ENCODE data around the gene HBS1L. TPM values are rescaled to one million over a fixed set of nuclear protein-coding genes. Genes with fewer than 3 reads are reported as not detected.
A peak's percentile ranks its signal among the peaks of the same experiment; 100 is the strongest.

HBS1L gene
- total and polyA plus RNA-seq, 2 donors = 49.4 to 133 TPM

DNA sequence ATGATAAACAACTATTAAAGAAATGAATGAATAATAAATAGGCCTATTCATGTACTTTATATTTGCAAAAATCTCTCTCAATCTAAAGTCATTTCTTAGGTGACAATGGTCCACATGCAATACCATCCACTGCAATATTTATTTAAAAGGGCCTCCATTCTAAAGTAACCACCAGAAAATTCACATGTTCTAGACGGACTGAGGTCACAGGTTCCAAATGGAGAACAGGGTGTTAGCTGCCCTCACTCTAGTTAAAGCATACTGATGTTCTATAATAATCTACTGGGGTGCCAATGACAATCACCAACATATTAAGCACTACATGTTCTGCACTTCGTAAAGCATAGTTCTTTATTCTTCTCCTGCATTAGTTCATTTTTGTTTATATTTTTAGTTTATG is 1.2 kb downstream of the HBS1L start:
- Histone ChIP-seq H3K4me3 (ENCODE audit: low read length in 2 of 2) (peak overlapping the region; percentile 73 to 95), H3K36me3 (ENCODE audit: control insufficient read depth in 2 of 2, insufficient read depth in 2 of 2, low read length in 1 of 2) (peaks cover 11 to 19% of the 10 kb centered on the region in 2 donors), H3K9me3 (ENCODE audit: control insufficient read depth in 2 of 2, insufficient read depth in 1 of 2, low read length in 1 of 2) (no peaks in the 10 kb centered on the region), H3K27me3 (ENCODE audit: control insufficient read depth in 2 of 2, insufficient read depth in 1 of 2, low read length in 1 of 2) (no peaks in the 10 kb centered on the region), H3K4me1 (ENCODE audit: control insufficient read depth in 2 of 2, insufficient read depth in 2 of 2, low read length in 2 of 2) (peaks cover 12 to 16% of the 10 kb centered on the region in 2 donors), H3K27ac (ENCODE audit: low read depth in 1 of 2, low read length in 1 of 2) (peak overlapping the region in 1 of 2 donors; percentile 94)
- DNase-seq (ENCODE audit: low read depth in 6 of 9, low spot score in 9 of 9) = no peak
- 61% methylated on average over 2 of the region's 2 CpGs for WGBS

DNA sequence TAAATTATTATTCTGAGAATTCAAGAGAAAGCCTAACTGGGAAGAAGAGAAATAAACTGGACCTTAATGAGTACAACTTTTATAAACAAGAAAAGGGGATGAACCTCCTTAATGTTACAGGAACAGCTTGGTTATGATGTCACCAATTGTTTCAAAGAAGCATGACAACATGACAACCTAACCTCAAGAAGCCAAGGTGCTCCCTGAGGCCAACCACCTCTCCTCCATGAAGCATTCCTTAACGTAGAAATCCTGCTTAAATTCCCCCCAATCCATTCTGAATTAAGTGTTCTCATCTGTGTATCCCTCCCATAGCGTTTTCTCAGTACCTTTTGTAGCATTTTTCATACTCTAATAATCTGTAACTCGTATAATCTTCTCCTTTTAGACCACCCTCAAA is 1.7 kb downstream of the HBS1L start:
- 79% methylated on average over 3 of the region's 3 CpGs for WGBS
- Histone ChIP-seq H3K27me3 (ENCODE audit: control insufficient read depth in 2 of 2, insufficient read depth in 1 of 2, low read length in 1 of 2) (no peaks in the 10 kb centered on the region), H3K4me3 (ENCODE audit: low read length in 2 of 2) (peak overlapping the region; percentile 73 to 95), H3K27ac (ENCODE audit: low read depth in 1 of 2, low read length in 1 of 2) (no peak overlapping the region), H3K9me3 (ENCODE audit: control insufficient read depth in 2 of 2, insufficient read depth in 1 of 2, low read length in 1 of 2) (no peaks in the 10 kb centered on the region), H3K36me3 (ENCODE audit: control insufficient read depth in 2 of 2, insufficient read depth in 2 of 2, low read length in 1 of 2) (peaks cover 16 to 24% of the 10 kb centered on the region in 2 donors), H3K4me1 (ENCODE audit: control insufficient read depth in 2 of 2, insufficient read depth in 2 of 2, low read length in 2 of 2) (peaks cover 12 to 21% of the 10 kb centered on the region in 2 donors)
- no peak for DNase-seq (ENCODE audit: low read depth in 6 of 9, low spot score in 9 of 9)

DNA sequence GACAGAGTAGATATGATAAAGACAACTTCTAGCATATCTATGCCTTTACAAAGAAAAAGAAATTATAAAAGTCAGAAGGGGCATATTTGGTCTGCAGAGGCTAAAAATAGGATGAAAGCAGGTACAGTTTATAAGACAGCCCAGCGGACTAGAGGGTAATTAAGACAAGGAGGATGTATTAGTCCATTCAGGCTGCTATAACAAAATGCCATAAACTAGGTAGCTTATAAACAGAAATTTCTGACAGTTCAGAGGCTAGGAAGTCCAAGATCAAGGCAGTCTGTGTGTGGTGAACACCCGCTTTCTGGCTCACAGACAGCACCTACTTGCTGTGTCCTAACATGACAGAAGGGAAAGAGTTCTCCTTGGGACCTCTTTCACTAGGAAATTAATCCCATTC is 5.7 kb downstream of the HBS1L start:
- Histone ChIP-seq H3K4me1 (ENCODE audit: control insufficient read depth in 2 of 2, insufficient read depth in 2 of 2, low read length in 2 of 2) (peaks cover 9 to 19% of the 10 kb centered on the region in 2 donors), H3K36me3 (ENCODE audit: control insufficient read depth in 2 of 2, insufficient read depth in 2 of 2, low read length in 1 of 2) (peaks cover 22 to 38% of the 10 kb centered on the region in 2 donors), H3K4me3 (ENCODE audit: low read length in 2 of 2) (no peak overlapping the region), H3K9me3 (ENCODE audit: control insufficient read depth in 2 of 2, insufficient read depth in 1 of 2, low read length in 1 of 2) (no peaks in the 10 kb centered on the region), H3K27ac (ENCODE audit: low read depth in 1 of 2, low read length in 1 of 2) (no peak overlapping the region), H3K27me3 (ENCODE audit: control insufficient read depth in 2 of 2, insufficient read depth in 1 of 2, low read length in 1 of 2) (no peaks in the 10 kb centered on the region)
- DNase-seq (ENCODE audit: low read depth in 6 of 9, low spot score in 9 of 9) = no peak
- WGBS = 98% methylated on average over 2 of the region's 2 CpGs

DNA sequence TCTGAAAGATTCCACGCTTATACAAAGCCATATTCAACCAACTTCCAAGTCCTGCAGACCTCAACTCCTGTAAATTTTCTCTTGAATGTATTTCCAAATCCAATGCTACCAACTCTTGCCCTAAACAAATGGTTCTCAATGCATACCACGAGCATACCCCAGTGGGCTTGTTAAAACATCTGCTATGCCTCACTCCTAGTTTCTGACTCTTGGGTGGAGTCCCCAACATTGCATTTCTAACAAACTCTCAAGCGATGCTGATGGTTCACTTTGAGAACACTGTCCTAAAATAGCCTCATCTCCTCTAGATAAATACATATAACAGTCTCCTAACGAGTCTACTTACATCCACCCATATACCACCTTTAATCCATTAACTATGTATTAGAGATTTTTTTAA is 7.3 kb downstream of the HBS1L start:
- Histone ChIP-seq H3K9me3 (ENCODE audit: control insufficient read depth in 2 of 2, insufficient read depth in 1 of 2, low read length in 1 of 2) (no peaks in the 10 kb centered on the region), H3K4me3 (ENCODE audit: low read length in 2 of 2) (no peak overlapping the region), H3K4me1 (ENCODE audit: control insufficient read depth in 2 of 2, insufficient read depth in 2 of 2, low read length in 2 of 2) (peaks cover 6 to 16% of the 10 kb centered on the region in 2 donors), H3K27me3 (ENCODE audit: control insufficient read depth in 2 of 2, insufficient read depth in 1 of 2, low read length in 1 of 2) (no peaks in the 10 kb centered on the region), H3K27ac (ENCODE audit: low read depth in 1 of 2, low read length in 1 of 2) (no peak overlapping the region), H3K36me3 (ENCODE audit: control insufficient read depth in 2 of 2, insufficient read depth in 2 of 2, low read length in 1 of 2) (peaks cover 21 to 45% of the 10 kb centered on the region in 2 donors)
- DNase-seq (ENCODE audit: low read depth in 6 of 9, low spot score in 9 of 9) = no peak
- 96% methylated on average over 4 of the region's 4 CpGs for WGBS

DNA sequence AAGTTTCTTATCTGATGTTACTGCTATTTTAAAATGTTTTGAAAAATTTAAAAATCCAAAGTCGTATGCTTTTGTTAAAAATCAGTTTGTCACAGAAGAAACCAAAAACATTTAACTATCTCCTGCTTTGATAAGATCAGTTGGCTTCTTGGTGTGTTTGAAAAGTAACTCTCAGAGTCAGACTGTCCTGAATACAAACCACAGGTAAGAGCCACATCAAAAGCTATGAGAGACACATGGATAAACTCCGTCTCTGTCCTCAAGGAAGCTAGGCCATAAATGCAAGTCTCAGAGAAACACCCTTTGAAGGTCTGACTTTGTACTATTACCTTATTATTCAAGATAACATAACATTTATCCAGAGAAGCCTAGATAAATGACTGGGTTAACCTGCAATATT is 7.7 kb downstream of the HBS1L start:
- Histone ChIP-seq H3K36me3 (ENCODE audit: control insufficient read depth in 2 of 2, insufficient read depth in 2 of 2, low read length in 1 of 2) (peaks cover 18 to 45% of the 10 kb centered on the region in 2 donors), H3K4me3 (ENCODE audit: low read length in 2 of 2) (no peak overlapping the region), H3K27me3 (ENCODE audit: control insufficient read depth in 2 of 2, insufficient read depth in 1 of 2, low read length in 1 of 2) (no peaks in the 10 kb centered on the region), H3K27ac (ENCODE audit: low read depth in 1 of 2, low read length in 1 of 2) (no peak overlapping the region), H3K9me3 (ENCODE audit: control insufficient read depth in 2 of 2, insufficient read depth in 1 of 2, low read length in 1 of 2) (no peaks in the 10 kb centered on the region), H3K4me1 (ENCODE audit: control insufficient read depth in 2 of 2, insufficient read depth in 2 of 2, low read length in 2 of 2) (peaks cover 6 to 13% of the 10 kb centered on the region in 2 donors)
- WGBS = 7% methylated on average over 2 of the region's 2 CpGs
- DNase-seq (ENCODE audit: low read depth in 6 of 9, low spot score in 9 of 9) = peak in 1 of 9 donors; percentile 47

DNA sequence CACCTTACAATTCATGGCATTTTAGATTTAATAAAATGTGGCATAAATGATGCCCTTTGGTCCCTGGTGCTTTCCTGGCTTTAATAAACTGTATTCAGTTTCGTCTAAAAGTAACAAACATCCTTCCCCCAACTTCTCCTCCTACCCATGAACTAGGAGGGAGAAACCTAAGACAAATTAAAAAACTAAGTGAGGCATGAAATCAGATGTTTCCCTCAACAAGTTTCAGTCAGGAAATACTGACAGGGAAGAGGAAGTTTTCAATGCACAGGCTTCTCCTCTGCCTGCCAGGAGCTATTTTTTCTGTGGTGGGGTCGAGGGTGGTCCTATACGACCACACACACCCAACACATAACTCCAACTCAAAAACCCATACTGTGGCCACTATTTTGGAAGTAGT is 10.0 kb downstream of the HBS1L start:
- Histone ChIP-seq H3K4me3 (ENCODE audit: low read length in 2 of 2) (no peak overlapping the region), H3K4me1 (ENCODE audit: control insufficient read depth in 2 of 2, insufficient read depth in 2 of 2, low read length in 2 of 2) (peaks cover 2 to 9% of the 10 kb centered on the region in 2 donors), H3K27me3 (ENCODE audit: control insufficient read depth in 2 of 2, insufficient read depth in 1 of 2, low read length in 1 of 2) (no peaks in the 10 kb centered on the region), H3K9me3 (ENCODE audit: control insufficient read depth in 2 of 2, insufficient read depth in 1 of 2, low read length in 1 of 2) (no peaks in the 10 kb centered on the region), H3K27ac (ENCODE audit: low read depth in 1 of 2, low read length in 1 of 2) (no peak overlapping the region), H3K36me3 (ENCODE audit: control insufficient read depth in 2 of 2, insufficient read depth in 2 of 2, low read length in 1 of 2) (peaks cover 16 to 39% of the 10 kb centered on the region in 2 donors)
- no peak for DNase-seq (ENCODE audit: low read depth in 6 of 9, low spot score in 9 of 9)
- 55% methylated on average over 3 of the region's 3 CpGs for WGBS

DNA sequence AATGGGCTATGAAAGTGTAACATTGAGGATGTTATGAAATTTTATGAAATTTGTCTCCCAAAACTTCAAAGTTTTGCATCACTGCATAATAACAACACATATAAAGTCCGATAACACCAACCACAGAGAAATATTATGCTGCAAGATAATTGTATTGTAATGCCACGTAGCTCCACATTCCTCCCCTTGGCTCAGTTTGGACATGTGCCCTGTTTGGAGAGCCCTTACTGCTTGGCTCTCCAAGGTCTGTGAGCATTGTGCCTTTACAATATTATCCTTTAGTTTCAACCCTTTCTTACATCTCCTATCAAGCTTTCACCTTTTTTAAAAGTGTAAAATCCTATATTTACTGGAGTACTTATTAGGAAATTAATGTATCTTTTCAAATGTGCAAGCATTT is 10.8 kb downstream of the HBS1L start:
- no peaks in the 10 kb centered on the region for H3K9me3 ChIP-seq (ENCODE audit: control insufficient read depth in 2 of 2, insufficient read depth in 1 of 2, low read length in 1 of 2)
- no peak overlapping the region for H3K4me3 ChIP-seq (ENCODE audit: low read length in 2 of 2)
- no peak for DNase-seq (ENCODE audit: low read depth in 6 of 9, low spot score in 9 of 9)
- over 99% methylated on average over 2 of the region's 2 CpGs for WGBS
- H3K27me3 ChIP-seq (ENCODE audit: control insufficient read depth in 2 of 2, insufficient read depth in 1 of 2, low read length in 1 of 2) = no peaks in the 10 kb centered on the region
- no peak overlapping the region for H3K27ac ChIP-seq (ENCODE audit: low read depth in 1 of 2, low read length in 1 of 2)
- H3K36me3 ChIP-seq (ENCODE audit: control insufficient read depth in 2 of 2, insufficient read depth in 2 of 2, low read length in 1 of 2) = peaks cover 12 to 40% of the 10 kb centered on the region in 2 donors
- H3K4me1 ChIP-seq (ENCODE audit: control insufficient read depth in 2 of 2, insufficient read depth in 2 of 2, low read length in 2 of 2) = peaks cover 2 to 9% of the 10 kb centered on the region in 2 donors

DNA sequence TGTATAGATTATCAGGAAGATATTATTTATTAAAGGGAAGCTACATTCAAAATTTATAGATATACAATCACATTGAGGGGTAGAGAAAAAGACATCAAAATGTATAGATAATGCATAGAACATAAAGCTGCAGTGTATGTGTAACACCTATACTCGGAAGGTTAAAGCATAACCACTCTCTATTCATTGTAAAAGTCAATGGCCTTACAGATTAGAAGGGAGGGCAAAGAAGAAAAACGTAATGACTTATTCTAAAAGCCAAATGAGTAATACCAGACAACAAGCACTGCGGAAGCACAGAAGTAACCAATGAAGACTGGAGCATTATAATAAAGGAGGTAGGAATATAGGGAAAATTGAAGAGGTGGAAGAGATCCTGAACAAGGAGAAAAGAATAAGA is 11.3 kb downstream of the HBS1L start:
- Histone ChIP-seq H3K9me3 (ENCODE audit: control insufficient read depth in 2 of 2, insufficient read depth in 1 of 2, low read length in 1 of 2) (no peaks in the 10 kb centered on the region), H3K27ac (ENCODE audit: low read depth in 1 of 2, low read length in 1 of 2) (no peak overlapping the region), H3K36me3 (ENCODE audit: control insufficient read depth in 2 of 2, insufficient read depth in 2 of 2, low read length in 1 of 2) (peaks cover 10 to 42% of the 10 kb centered on the region in 2 donors), H3K27me3 (ENCODE audit: control insufficient read depth in 2 of 2, insufficient read depth in 1 of 2, low read length in 1 of 2) (no peaks in the 10 kb centered on the region), H3K4me3 (ENCODE audit: low read length in 2 of 2) (no peak overlapping the region), H3K4me1 (ENCODE audit: control insufficient read depth in 2 of 2, insufficient read depth in 2 of 2, low read length in 2 of 2) (peaks cover 2 to 9% of the 10 kb centered on the region in 2 donors)
- WGBS = 98% methylated on average over 3 of the region's 3 CpGs
- no peak for DNase-seq (ENCODE audit: low read depth in 6 of 9, low spot score in 9 of 9)

DNA sequence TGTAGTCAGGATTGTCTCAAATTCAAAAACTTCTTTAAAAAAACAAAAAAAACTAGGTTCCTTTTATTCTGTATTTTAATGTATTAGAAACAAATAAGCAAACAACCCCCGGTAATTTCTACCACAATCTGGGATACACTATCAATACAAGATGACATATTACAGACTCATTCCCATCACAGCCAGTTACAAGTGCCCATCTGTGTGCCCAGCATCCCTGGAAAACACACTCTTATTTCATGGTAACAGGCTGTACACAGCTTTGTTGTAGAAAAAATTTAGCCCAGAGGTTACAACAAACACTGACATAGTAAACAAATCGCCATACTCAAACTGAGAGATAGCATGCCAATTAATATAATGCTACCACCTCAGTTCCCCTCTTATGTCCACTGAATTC is 16.3 kb downstream of the HBS1L start:
- 97% methylated on average over 2 of the region's 2 CpGs for WGBS
- peaks cover 8 to 48% of the 10 kb centered on the region in 2 donors for H3K36me3 ChIP-seq (ENCODE audit: control insufficient read depth in 2 of 2, insufficient read depth in 2 of 2, low read length in 1 of 2)
- H3K27me3 ChIP-seq (ENCODE audit: control insufficient read depth in 2 of 2, insufficient read depth in 1 of 2, low read length in 1 of 2) = no peaks in the 10 kb centered on the region
- no peak overlapping the region for H3K27ac ChIP-seq (ENCODE audit: low read depth in 1 of 2, low read length in 1 of 2)
- no peaks in the 10 kb centered on the region for H3K4me1 ChIP-seq (ENCODE audit: control insufficient read depth in 2 of 2, insufficient read depth in 2 of 2, low read length in 2 of 2)
- H3K4me3 ChIP-seq (ENCODE audit: low read length in 2 of 2) = no peak overlapping the region
- DNase-seq (ENCODE audit: low read depth in 6 of 9, low spot score in 9 of 9) = no peak
- H3K9me3 ChIP-seq (ENCODE audit: control insufficient read depth in 2 of 2, insufficient read depth in 1 of 2, low read length in 1 of 2) = no peaks in the 10 kb centered on the region

DNA sequence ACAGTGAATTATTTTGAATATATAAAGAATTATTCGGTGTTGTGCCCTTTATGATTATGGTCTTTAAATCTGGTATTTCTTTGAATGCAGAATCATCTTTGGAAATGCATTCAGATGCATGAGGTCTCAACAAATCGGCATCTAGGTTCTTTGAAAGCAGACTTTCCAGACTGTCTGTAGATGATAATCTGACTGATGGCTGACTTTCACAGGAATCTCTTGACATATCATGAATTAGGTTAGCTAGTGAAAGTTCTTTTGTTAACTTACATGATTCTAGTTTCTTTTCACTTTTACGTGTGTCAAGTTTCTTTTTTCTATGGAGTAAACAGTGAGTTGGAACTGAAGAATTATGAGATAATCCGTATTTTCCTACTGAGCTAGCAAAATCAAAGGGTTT is 17.1 kb downstream of the HBS1L start:
- H3K4me3 ChIP-seq (ENCODE audit: low read length in 2 of 2) = no peak overlapping the region
- WGBS = 97% methylated on average over 4 of the region's 4 CpGs
- no peak for DNase-seq (ENCODE audit: low read depth in 6 of 9, low spot score in 9 of 9)
- H3K4me1 ChIP-seq (ENCODE audit: control insufficient read depth in 2 of 2, insufficient read depth in 2 of 2, low read length in 2 of 2) = no peaks in the 10 kb centered on the region
- no peak overlapping the region for H3K27ac ChIP-seq (ENCODE audit: low read depth in 1 of 2, low read length in 1 of 2)
- H3K27me3 ChIP-seq (ENCODE audit: control insufficient read depth in 2 of 2, insufficient read depth in 1 of 2, low read length in 1 of 2) = no peaks in the 10 kb centered on the region
- no peaks in the 10 kb centered on the region for H3K9me3 ChIP-seq (ENCODE audit: control insufficient read depth in 2 of 2, insufficient read depth in 1 of 2, low read length in 1 of 2)
- peaks cover 8 to 47% of the 10 kb centered on the region in 2 donors for H3K36me3 ChIP-seq (ENCODE audit: control insufficient read depth in 2 of 2, insufficient read depth in 2 of 2, low read length in 1 of 2)
